Measurements from ENCODE around the gene FRMD4A.

Gene FRMD4A

DNA sequence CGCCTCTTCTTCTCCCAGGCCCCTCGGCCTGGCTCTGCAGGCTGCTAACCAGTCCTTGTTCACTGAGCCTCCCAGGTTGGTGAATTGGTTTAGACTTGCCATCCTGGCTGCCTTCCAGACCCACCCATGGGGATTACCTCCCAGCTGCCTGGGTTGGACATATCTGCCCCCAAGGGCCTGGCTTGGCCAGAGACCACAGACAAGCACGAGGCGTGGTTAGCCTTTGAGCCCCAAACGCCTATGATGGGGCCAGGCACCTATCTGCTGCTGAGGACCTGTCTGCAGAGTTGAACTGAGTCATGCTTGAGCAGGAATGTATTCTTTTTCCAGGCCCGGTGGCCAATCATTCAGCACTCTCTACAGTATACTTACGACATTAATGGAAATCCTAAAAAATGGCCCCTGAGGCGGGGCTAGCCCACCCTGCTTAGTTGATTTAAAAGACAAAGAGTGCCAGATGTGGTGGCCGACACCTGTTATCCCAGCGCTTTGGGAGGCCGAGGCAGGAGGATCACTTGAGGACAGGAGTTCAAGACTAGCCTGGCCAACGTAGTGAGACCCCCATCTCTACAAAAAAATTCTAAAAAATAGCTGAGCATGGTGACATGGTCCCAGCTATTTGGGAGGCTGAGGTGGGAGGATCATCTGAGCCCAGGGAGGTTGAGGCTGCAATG lies 361.5 kb downstream of the FRMD4A start:
- ATAC-seq (ENCODE audit: insufficient read depth, low read depth) = no peak

DNA sequence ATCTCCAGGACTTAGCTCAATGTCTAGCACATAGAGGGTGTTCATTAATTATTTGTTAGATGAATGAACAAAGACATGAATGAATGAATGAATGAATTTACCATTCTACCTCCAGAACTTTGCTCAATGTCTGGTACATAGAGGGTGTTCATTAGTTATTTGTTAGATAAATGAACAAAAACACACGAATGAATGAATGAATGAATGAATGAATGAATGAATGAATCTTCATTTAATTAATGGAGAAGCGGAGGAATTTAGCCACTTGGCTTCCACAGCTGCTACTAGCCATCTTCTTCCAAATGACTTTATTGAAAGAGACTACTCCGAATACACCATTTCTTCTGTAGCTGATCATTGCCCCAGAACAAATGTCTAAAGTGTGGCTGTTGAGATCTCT lies 368.9 kb downstream of the FRMD4A start:
- no peak overlapping the region for H3K4me3 ChIP-seq (ENCODE audit: low read depth in 1 of 2, low read length in 2 of 2)
- no peak overlapping the region for H3K9ac ChIP-seq (ENCODE audit: low read depth, low read length)
- no peaks in the 10 kb centered on the region for H3K36me3 ChIP-seq (ENCODE audit: insufficient read depth, low read length)
- DNase-seq = no peak
- TF ChIP-seq, protein P1, sequence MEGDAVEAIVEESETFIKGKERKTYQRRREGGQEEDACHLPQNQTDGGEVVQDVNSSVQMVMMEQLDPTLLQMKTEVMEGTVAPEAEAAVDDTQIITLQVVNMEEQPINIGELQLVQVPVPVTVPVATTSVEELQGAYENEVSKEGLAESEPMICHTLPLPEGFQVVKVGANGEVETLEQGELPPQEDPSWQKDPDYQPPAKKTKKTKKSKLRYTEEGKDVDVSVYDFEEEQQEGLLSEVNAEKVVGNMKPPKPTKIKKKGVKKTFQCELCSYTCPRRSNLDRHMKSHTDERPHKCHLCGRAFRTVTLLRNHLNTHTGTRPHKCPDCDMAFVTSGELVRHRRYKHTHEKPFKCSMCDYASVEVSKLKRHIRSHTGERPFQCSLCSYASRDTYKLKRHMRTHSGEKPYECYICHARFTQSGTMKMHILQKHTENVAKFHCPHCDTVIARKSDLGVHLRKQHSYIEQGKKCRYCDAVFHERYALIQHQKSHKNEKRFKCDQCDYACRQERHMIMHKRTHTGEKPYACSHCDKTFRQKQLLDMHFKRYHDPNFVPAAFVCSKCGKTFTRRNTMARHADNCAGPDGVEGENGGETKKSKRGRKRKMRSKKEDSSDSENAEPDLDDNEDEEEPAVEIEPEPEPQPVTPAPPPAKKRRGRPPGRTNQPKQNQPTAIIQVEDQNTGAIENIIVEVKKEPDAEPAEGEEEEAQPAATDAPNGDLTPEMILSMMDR (IDR thresholded peaks at IDR 0.05; ENCODE audit: borderline replicate concordance, extremely low read depth, low read length, poor library complexity, severe bottlenecking) = no peak
- no peak for TF ChIP-seq EZH2 (IDR thresholded peaks at IDR 0.05; ENCODE audit: borderline replicate concordance, low read depth, low read length, severe bottlenecking)
- no peak overlapping the region for H3K4me2 ChIP-seq (ENCODE audit: insufficient read depth, low read length)
- no peak overlapping the region for H3K27ac ChIP-seq (ENCODE audit: low read length)
- H3K9me3 ChIP-seq (ENCODE audit: insufficient read depth, low read length, severe bottlenecking) = no peaks in the 10 kb centered on the region
- no peak for ATAC-seq (ENCODE audit: insufficient read depth, low read depth)
- no peak overlapping the region for H2AFZ ChIP-seq (ENCODE audit: low read depth, low read length)
- H3K27me3 ChIP-seq (ENCODE audit: insufficient read depth, low read length, poor library complexity) = no peaks in the 10 kb centered on the region
- no peaks in the 10 kb centered on the region for H3K4me1 ChIP-seq (ENCODE audit: insufficient read depth, low read length)
- no peaks in the 10 kb centered on the region for H4K20me1 ChIP-seq (ENCODE audit: insufficient read depth, low read length)
- no peaks in the 10 kb centered on the region for H3K79me2 ChIP-seq (ENCODE audit: insufficient read depth, low read length)

More for the DNA sequence above, 361.5 kb downstream of the FRMD4A start:
- TF ChIP-seq EZH2 (IDR thresholded peaks at IDR 0.05; ENCODE audit: borderline replicate concordance, low read depth, low read length, severe bottlenecking) = no peak
- TF ChIP-seq, protein P1 (IDR thresholded peaks at IDR 0.05; ENCODE audit: borderline replicate concordance, extremely low read depth, low read length, poor library complexity, severe bottlenecking) = no peak
- Histone ChIP-seq H3K79me2 (ENCODE audit: insufficient read depth, low read length) (no peaks in the 10 kb centered on the region), H3K9ac (ENCODE audit: low read depth, low read length) (no peak overlapping the region), H3K36me3 (ENCODE audit: insufficient read depth, low read length) (no peaks in the 10 kb centered on the region), H3K9me3 (ENCODE audit: insufficient read depth, low read length, severe bottlenecking) (no peaks in the 10 kb centered on the region), H3K27ac (ENCODE audit: low read length) (no peak overlapping the region), H4K20me1 (ENCODE audit: insufficient read depth, low read length) (no peaks in the 10 kb centered on the region), H3K27me3 (ENCODE audit: insufficient read depth, low read length, poor library complexity) (no peaks in the 10 kb centered on the region), H3K4me3 (ENCODE audit: low read depth in 1 of 2, low read length in 2 of 2) (no peak overlapping the region), H3K4me2 (ENCODE audit: insufficient read depth, low read length) (no peak overlapping the region), H3K4me1 (ENCODE audit: insufficient read depth, low read length) (no peaks in the 10 kb centered on the region), H2AFZ (ENCODE audit: low read depth, low read length) (no peak overlapping the region)
- DNase-seq = no peak

DNA sequence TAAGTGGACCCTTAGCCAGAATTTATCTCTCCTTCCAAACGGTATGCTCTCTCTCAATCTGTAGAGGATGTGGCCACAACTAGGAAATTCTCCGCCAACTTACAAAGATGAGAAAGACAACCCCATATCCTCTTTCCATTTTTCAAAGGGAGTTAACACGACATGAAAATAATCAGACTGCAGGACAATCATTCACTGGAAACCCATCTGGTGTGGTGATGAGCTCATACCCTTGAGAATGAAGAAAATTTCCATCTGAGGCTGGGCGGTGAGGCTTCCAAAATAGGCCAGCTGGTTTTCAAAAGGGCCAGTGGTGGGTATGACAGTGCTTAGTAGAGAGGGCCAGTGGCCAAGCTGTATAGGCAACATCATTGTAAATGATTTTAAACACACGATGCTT lies 369.6 kb downstream of the FRMD4A start:
- Histone ChIP-seq H3K36me3 (ENCODE audit: insufficient read depth, low read length) (no peaks in the 10 kb centered on the region), H3K27ac (ENCODE audit: low read length) (no peak overlapping the region), H4K20me1 (ENCODE audit: insufficient read depth, low read length) (no peaks in the 10 kb centered on the region), H3K4me2 (ENCODE audit: insufficient read depth, low read length) (no peak overlapping the region), H3K4me1 (ENCODE audit: insufficient read depth, low read length) (no peaks in the 10 kb centered on the region), H2AFZ (ENCODE audit: low read depth, low read length) (no peak overlapping the region), H3K4me3 (ENCODE audit: low read depth in 1 of 2, low read length in 2 of 2) (no peak overlapping the region), H3K79me2 (ENCODE audit: insufficient read depth, low read length) (no peaks in the 10 kb centered on the region), H3K27me3 (ENCODE audit: insufficient read depth, low read length, poor library complexity) (no peaks in the 10 kb centered on the region), H3K9me3 (ENCODE audit: insufficient read depth, low read length, severe bottlenecking) (no peaks in the 10 kb centered on the region), H3K9ac (ENCODE audit: low read depth, low read length) (no peak overlapping the region)
- DNase-seq = no peak
- TF ChIP-seq, protein P1 (IDR thresholded peaks at IDR 0.05; ENCODE audit: borderline replicate concordance, extremely low read depth, low read length, poor library complexity, severe bottlenecking) = no peak
- no peak for TF ChIP-seq EZH2 (IDR thresholded peaks at IDR 0.05; ENCODE audit: borderline replicate concordance, low read depth, low read length, severe bottlenecking)
- no peak for ATAC-seq (ENCODE audit: insufficient read depth, low read depth)
